B cell (primary cell): ENCODE measurements around the gene JCAD.

Source experiments
- CTCF ChIP-seq: fragments of 200-600 bp; IDR thresholded peaks from one replicate; pipeline ENCODE4 v1.8.0; 2022; ENCODE audit warnings: antibody characterized with exemption, mild to moderate bottlenecking
- EZH2 ChIP-seq: IDR thresholded peaks from 2 replicates; pipeline ENCODE4 v1.6.1; 2012; ENCODE audit warnings: borderline replicate concordance, low read depth, mild to moderate bottlenecking, moderate library complexity, low read length; ENCODE audit not compliant: insufficient read depth, poor library complexity, severe bottlenecking

GRCh38 chr10:30079408-30079807 lies 20.0 kb upstream of the JCAD start:
- TF ChIP-seq CTCF (no peak), EZH2 (no peak)
